Fibroblast of the aortic adventitia (primary cell): ENCODE measurements around the gene EXOSC5. TPM values are rescaled to one million over a fixed set of nuclear protein-coding genes. Genes with fewer than 3 reads are reported as not detected.

ENCODE experiments used
- DNase-seq: peaks from one replicate; pipeline ENCODE4 v3.0.0-alpha.2; 2010; ENCODE audit warnings: low read depth
- H3K4me3 ChIP-seq: 2 replicates; pipeline ENCODE4 v1.5.1; 2011; ENCODE audit warnings: low read depth, mild to moderate bottlenecking, control low read depth, low read length, moderate library complexity
- total RNA-seq: library from RNA; depleted of rRNA; stranded (reverse); fragments of >200 nt; gene quantifications from 2 replicates; pipeline ENCODE4 v1.2.3, GENCODE V29; 2012; ENCODE audit warnings: low replicate concordance
- TF ChIP-seq, protein P1 (sequence below): IDR thresholded peaks from 2 replicates; pipeline ENCODE4 v1.5.1; 2011; ENCODE audit warnings: mild to moderate bottlenecking, low read length, control low read depth, inconsistent platforms; ENCODE audit not compliant: insufficient read depth

The EXOSC5 gene
- total RNA-seq, 1 donor = 12.1 TPM

GRCh38 chr19:41407271-41407670, 10.1 kb upstream of the EXOSC5 start:
- TF ChIP-seq, protein P1, sequence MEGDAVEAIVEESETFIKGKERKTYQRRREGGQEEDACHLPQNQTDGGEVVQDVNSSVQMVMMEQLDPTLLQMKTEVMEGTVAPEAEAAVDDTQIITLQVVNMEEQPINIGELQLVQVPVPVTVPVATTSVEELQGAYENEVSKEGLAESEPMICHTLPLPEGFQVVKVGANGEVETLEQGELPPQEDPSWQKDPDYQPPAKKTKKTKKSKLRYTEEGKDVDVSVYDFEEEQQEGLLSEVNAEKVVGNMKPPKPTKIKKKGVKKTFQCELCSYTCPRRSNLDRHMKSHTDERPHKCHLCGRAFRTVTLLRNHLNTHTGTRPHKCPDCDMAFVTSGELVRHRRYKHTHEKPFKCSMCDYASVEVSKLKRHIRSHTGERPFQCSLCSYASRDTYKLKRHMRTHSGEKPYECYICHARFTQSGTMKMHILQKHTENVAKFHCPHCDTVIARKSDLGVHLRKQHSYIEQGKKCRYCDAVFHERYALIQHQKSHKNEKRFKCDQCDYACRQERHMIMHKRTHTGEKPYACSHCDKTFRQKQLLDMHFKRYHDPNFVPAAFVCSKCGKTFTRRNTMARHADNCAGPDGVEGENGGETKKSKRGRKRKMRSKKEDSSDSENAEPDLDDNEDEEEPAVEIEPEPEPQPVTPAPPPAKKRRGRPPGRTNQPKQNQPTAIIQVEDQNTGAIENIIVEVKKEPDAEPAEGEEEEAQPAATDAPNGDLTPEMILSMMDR = no peak
- H3K4me3 ChIP-seq = no peak overlapping the region
- no peak for DNase-seq

GRCh38 chr19:41405776-41406175, 8.6 kb upstream of the EXOSC5 start:
- H3K4me3 ChIP-seq = no peak overlapping the region
- TF ChIP-seq, protein P1 = no peak
- DNase-seq = no peak

GRCh38 chr19:41403181-41403970, 6.2 kb upstream of the EXOSC5 start:
- no peak overlapping the region for H3K4me3 ChIP-seq
- no peak for DNase-seq
- TF ChIP-seq, protein P1 = no peak

GRCh38 chr19:41402010-41402409, 4.9 kb upstream of the EXOSC5 start:
- H3K4me3 ChIP-seq = no peak overlapping the region
- TF ChIP-seq, protein P1 = no peak
- DNase-seq = no peak

GRCh38 chr19:41401483-41401882, 4.3 kb upstream of the EXOSC5 start:
- no peak for DNase-seq
- TF ChIP-seq, protein P1 = no peak
- no peak overlapping the region for H3K4me3 ChIP-seq

DNA sequence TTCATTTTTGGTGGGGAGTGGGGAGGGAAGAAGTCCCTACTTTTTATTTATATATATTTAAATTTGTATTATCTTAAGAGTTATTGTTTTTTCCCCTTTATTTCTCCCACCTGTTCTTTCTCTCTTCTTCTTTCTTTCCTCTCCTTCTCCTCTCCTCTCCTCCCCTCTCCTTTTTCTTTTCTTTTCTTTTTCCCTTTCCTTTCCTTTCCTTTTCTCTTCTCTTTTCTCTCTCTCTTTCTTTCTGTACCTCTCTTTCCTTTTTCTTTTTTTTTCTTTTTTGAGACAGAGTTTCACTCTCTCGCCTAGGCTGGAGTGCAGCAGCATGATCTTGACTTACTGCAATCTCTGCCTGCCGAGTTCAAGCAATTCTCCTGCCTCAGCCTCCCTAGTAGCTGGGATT, 2.4 kb upstream of the EXOSC5 start:
- TF ChIP-seq, protein P1 = no peak
- no peak for DNase-seq
- H3K4me3 ChIP-seq = no peak overlapping the region

DNA sequence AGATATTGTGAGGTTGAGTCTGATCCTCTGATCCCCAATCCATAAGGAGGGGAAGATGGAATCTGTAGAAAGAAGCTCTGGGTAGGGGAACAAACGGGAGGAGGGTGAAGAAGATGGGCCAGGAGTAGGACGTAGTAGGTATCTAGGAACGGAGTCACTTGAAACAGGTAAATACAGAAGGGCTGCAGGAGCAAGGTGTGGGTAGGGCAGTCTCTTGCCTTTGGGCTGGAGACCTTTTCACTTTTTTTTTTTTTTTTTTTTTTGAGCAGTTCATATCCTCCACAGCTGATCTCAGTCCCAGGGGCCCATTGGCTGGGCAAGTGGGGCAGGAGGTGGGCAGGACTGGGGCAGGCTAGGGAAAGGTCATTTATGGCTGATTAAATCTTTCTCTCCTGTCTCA, 1.9 kb upstream of the EXOSC5 start:
- DNase-seq = no peak
- peak overlapping the region; percentile 89 for H3K4me3 ChIP-seq
- TF ChIP-seq, protein P1 = no peak
